Keratinocyte (primary cell): Measurements from ENCODE around the gene DBR1.

Experiments used
- EZH2 ChIP-seq: IDR thresholded peaks from one replicate; pipeline ENCODE4 v1.6.1; 2012; ENCODE audit warnings: inconsistent platforms, mild to moderate bottlenecking, low read length, moderate library complexity
- TF ChIP-seq, protein P1 (sequence below), 3 experiments: IDR thresholded peaks in 1 of 3; conservative IDR thresholded peaks in 1 of 3; optimal IDR thresholded peaks in 1 of 3; 2 replicates in 2 of 3; 3 replicates in 1 of 3; pipeline versions ENCODE3 to v1.5.1; 2011; ENCODE audit warnings: low read length in 3 of 3, mild to moderate bottlenecking in 3 of 3, moderate library complexity in 2 of 3, control low read depth in 1 of 3, inconsistent platforms in 1 of 3; ENCODE audit not compliant: insufficient read depth in 2 of 3; ENCODE audit errors: extremely low read depth in 1 of 3

DNA sequence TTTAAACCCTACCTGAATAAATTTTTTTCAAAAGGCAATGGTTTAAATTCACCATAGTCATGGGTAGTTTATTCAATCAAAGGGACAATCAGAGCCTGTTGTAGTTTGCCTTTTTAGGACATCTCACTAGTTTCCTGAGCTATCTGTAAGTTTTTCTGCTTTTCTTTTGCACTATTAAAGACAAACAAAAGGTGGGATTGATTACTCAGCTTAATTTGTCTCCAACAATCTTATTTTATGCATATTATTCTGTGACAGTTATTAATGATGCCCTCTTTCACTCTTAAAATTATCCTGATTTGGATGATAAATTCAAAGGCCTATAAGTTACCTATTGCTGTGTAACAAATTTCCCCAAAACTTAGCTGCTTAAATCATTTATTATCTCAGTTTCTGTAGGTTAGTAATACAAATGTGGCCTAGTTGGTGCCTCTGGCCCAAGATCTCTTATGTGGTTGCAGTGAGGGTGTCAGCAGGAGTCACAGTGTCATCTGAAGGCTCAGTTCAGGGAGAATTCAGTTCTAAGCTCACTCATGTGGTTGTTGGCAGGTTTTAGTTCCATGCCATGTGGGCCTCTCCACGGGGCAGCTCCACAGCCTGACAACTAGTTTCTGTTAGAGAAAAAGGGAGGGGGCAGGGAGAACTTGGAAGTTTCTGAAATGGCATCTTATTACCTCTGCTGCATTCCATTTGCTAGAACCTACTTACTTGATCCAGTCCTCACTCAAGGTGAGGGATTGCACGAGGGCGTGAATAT lies 28.4 kb upstream of the DBR1 start:
- TF ChIP-seq, protein P1, sequence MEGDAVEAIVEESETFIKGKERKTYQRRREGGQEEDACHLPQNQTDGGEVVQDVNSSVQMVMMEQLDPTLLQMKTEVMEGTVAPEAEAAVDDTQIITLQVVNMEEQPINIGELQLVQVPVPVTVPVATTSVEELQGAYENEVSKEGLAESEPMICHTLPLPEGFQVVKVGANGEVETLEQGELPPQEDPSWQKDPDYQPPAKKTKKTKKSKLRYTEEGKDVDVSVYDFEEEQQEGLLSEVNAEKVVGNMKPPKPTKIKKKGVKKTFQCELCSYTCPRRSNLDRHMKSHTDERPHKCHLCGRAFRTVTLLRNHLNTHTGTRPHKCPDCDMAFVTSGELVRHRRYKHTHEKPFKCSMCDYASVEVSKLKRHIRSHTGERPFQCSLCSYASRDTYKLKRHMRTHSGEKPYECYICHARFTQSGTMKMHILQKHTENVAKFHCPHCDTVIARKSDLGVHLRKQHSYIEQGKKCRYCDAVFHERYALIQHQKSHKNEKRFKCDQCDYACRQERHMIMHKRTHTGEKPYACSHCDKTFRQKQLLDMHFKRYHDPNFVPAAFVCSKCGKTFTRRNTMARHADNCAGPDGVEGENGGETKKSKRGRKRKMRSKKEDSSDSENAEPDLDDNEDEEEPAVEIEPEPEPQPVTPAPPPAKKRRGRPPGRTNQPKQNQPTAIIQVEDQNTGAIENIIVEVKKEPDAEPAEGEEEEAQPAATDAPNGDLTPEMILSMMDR (optimal IDR thresholded peaks at IDR 0.05 in 1 of 3, IDR thresholded peaks at IDR 0.05 in 1 of 3, conservative IDR thresholded peaks at IDR 0.05 in 1 of 3; ENCODE audit: extremely low read depth in 1 of 3, insufficient read depth in 2 of 3, low read length in 3 of 3) = no peak
- TF ChIP-seq EZH2 = no peak
